GM23338 (cell line): Measurements from ENCODE around the gene CELA3B. TPM values are rescaled to one million over a fixed set of nuclear protein-coding genes. Genes with fewer than 3 reads are reported as not detected.
A peak's percentile ranks its signal among the peaks of the same experiment; 100 is the strongest.

Source experiments
- ATAC-seq: fragments of 200-7000 bp; cut with Tn5 transposase; 3 replicates; pipeline ENCODE4 v1.9.1; 2020
- DNase-seq: peaks from one replicate; pipeline ENCODE4 v3.0.0-alpha.2; 2015; ENCODE audit warnings: low spot score
- H2AFZ ChIP-seq: fragments of 200-600 bp; sonication (generic); 2 replicates; pipeline ENCODE4 v1.8.0; 2016; ENCODE audit warnings: antibody characterized with exemption, mild to moderate bottlenecking, moderate library complexity
- H3F3A ChIP-seq: fragments of 200-600 bp; sonication (generic); replicated peaks from 2 replicates; pipeline ENCODE4 v1.8.0; 2017; ENCODE audit warnings: antibody characterized with exemption, mixed run types, low read depth
- H3K27ac ChIP-seq: fragments of 200-600 bp; sonication (generic); 2 replicates; pipeline ENCODE4 v1.6.1; 2016; ENCODE audit warnings: low read depth
- H3K27me3 ChIP-seq: fragments of 200-600 bp; sonication (generic); 2 replicates; pipeline ENCODE4 v1.8.0; 2016; ENCODE audit warnings: mild to moderate bottlenecking, mixed run types, moderate library complexity; ENCODE audit not compliant: insufficient read depth
- H3K36me3 ChIP-seq: fragments of 200-600 bp; sonication (generic); 2 replicates; pipeline ENCODE4 v1.8.0; 2016; ENCODE audit warnings: mild to moderate bottlenecking; ENCODE audit not compliant: insufficient read depth
- H3K4me1 ChIP-seq: fragments of 200-600 bp; sonication (generic); 2 replicates; pipeline ENCODE4 v1.8.0; 2016; ENCODE audit warnings: mild to moderate bottlenecking, moderate library complexity; ENCODE audit not compliant: insufficient read depth
- H3K4me2 ChIP-seq: fragments of 200-600 bp; sonication (generic); 2 replicates; pipeline ENCODE4 v1.7.1; 2017; ENCODE audit warnings: mixed run types
- H3K4me3 ChIP-seq: fragments of 200-600 bp; sonication (generic); 2 replicates; pipeline ENCODE4 v1.6.1; 2016; ENCODE audit warnings: mixed run types
- H3K79me2 ChIP-seq: fragments of 200-600 bp; sonication (generic); replicated peaks from 2 replicates; pipeline ENCODE4 v1.8.0; 2017; ENCODE audit warnings: mild to moderate bottlenecking; ENCODE audit not compliant: insufficient read depth
- H3K9me2 ChIP-seq: fragments of 200-600 bp; sonication (generic); 2 replicates; pipeline ENCODE4 v1.8.0; 2017; ENCODE audit not compliant: insufficient read depth
- H4K20me1 ChIP-seq: fragments of 200-600 bp; sonication (generic); replicated peaks from 2 replicates; pipeline ENCODE4 v1.8.0; 2017; ENCODE audit warnings: mild to moderate bottlenecking; ENCODE audit not compliant: insufficient read depth
- H3K27ac Mint-ChIP-seq: 2 replicates; pipeline ENCODE4 v1.8.0; 2020; ENCODE audit warnings: inconsistent platforms, mild to moderate bottlenecking, moderate library complexity, mixed read lengths
- H3K27me3 Mint-ChIP-seq: 3 replicates; pipeline ENCODE4 v1.8.0; 2022; ENCODE audit warnings: low read depth, mild to moderate bottlenecking, moderate library complexity, mixed read lengths, inconsistent platforms; ENCODE audit not compliant: insufficient read depth, poor library complexity
- H3K36me3 Mint-ChIP-seq: 3 replicates; pipeline ENCODE4 v1.8.0; 2021; ENCODE audit warnings: low read depth, mild to moderate bottlenecking, inconsistent platforms, moderate library complexity, mixed read lengths
- H3K4me1 Mint-ChIP-seq: 3 replicates; pipeline ENCODE4 v1.8.0; 2020; ENCODE audit warnings: mild to moderate bottlenecking, inconsistent platforms, mixed read lengths
- H3K4me3 Mint-ChIP-seq: 3 replicates; pipeline ENCODE4 v1.8.0; 2021; ENCODE audit warnings: moderate library complexity, mild to moderate bottlenecking, inconsistent platforms, mixed read lengths
- H3K9me3 Mint-ChIP-seq: 3 replicates; pipeline ENCODE4 v1.8.0; 2020; ENCODE audit warnings: moderate library complexity, mild to moderate bottlenecking, inconsistent platforms, mixed read lengths
- CTCF ChIP-seq, 2 experiments: fragments of 200-600 bp in 1 of 2; sonication (generic) in 1 of 2; conservative IDR thresholded peaks; 2 replicates each; pipeline versions ENCODE4 v1.5.1 to v1.6.1; 2016 to 2017; ENCODE audit warnings: antibody characterized with exemption in 2 of 2, low read depth in 2 of 2, mild to moderate bottlenecking in 2 of 2, moderate library complexity in 1 of 2
- STAT1 ChIP-seq: IDR thresholded peaks from one replicate; pipeline ENCODE4 v1.6.1; 2016; ENCODE audit warnings: antibody characterized with exemption; ENCODE audit not compliant: unreplicated experiment
- ZNF462 ChIP-seq: fragments of 250-450 bp; sonication (Bioruptor Pico); IDR thresholded peaks from 2 replicates; pipeline ENCODE4 v1.5.0; 2020; ENCODE audit warnings: mild to moderate bottlenecking, moderate library complexity
- polyA plus RNA-seq: library from polyadenylated mRNA; unstranded; fragments of >200 nt; fragmentation: Nextera tagmentation; extraction: Ambion mirVana; gene quantifications from 2 replicates; pipeline ENCODE4 v1.2.1, GENCODE V29; 2016
- total RNA-seq: library from RNA; depleted of rRNA; stranded (reverse); fragments of >200 nt; shearing (Covaris generic); gene quantifications from 2 replicates; pipeline ENCODE4 v1.2.3, GENCODE V29; 2014
- TF ChIP-seq, protein P1 (sequence below): IDR thresholded peaks from one replicate; pipeline ENCODE4 v1.6.1; 2018; ENCODE audit warnings: antibody characterized with exemption; ENCODE audit not compliant: unreplicated experiment

CELA3B gene
- total and polyA plus RNA-seq, 2 experiments from 2014 or later = not detected

GRCh38 chr1:21963477-21964217, 13.2 kb upstream of the CELA3B start:
- peak overlapping the region; percentile 16; the same call in 1 of the 3 replicates for H3K4me3 Mint-ChIP-seq
- Histone ChIP-seq H3K27ac (no peak overlapping the region), H3K9me2 (no peaks in the 10 kb centered on the region), H2AFZ (peak overlapping the region; percentile 78), H3K79me2 (no peaks in the 10 kb centered on the region), H3K4me3 (no peak overlapping the region), H3K36me3 (no peaks in the 10 kb centered on the region), H3F3A (no peaks in the 10 kb centered on the region), H3K4me1 (peaks cover 6% of the 10 kb centered on the region; the same call in 1 of the 2 replicates), H3K27me3 (no peaks in the 10 kb centered on the region), H3K4me2 (peak overlapping the region; percentile 27; the same call in 1 of the 2 replicates), H4K20me1 (no peaks in the 10 kb centered on the region)
- H3K36me3 Mint-ChIP-seq = no peaks in the 10 kb centered on the region
- ATAC-seq (peak; percentile 95), DNase-seq (peak; percentile 90)
- TF ChIP-seq, protein P1, sequence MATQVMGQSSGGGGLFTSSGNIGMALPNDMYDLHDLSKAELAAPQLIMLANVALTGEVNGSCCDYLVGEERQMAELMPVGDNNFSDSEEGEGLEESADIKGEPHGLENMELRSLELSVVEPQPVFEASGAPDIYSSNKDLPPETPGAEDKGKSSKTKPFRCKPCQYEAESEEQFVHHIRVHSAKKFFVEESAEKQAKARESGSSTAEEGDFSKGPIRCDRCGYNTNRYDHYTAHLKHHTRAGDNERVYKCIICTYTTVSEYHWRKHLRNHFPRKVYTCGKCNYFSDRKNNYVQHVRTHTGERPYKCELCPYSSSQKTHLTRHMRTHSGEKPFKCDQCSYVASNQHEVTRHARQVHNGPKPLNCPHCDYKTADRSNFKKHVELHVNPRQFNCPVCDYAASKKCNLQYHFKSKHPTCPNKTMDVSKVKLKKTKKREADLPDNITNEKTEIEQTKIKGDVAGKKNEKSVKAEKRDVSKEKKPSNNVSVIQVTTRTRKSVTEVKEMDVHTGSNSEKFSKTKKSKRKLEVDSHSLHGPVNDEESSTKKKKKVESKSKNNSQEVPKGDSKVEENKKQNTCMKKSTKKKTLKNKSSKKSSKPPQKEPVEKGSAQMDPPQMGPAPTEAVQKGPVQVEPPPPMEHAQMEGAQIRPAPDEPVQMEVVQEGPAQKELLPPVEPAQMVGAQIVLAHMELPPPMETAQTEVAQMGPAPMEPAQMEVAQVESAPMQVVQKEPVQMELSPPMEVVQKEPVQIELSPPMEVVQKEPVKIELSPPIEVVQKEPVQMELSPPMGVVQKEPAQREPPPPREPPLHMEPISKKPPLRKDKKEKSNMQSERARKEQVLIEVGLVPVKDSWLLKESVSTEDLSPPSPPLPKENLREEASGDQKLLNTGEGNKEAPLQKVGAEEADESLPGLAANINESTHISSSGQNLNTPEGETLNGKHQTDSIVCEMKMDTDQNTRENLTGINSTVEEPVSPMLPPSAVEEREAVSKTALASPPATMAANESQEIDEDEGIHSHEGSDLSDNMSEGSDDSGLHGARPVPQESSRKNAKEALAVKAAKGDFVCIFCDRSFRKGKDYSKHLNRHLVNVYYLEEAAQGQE = no peak
- TF ChIP-seq CTCF (conservative IDR thresholded peaks at IDR 0.05; ENCODE audit: low read depth in 2 of 2) = peak; percentile 93 to 99
- peak; percentile 54; the same call in 1 of the 2 replicates for TF ChIP-seq ZNF462 (CRISPR knock-in tag)
- TF ChIP-seq STAT1 = no peak
- peaks cover 12% of the 10 kb centered on the region for H3K4me1 Mint-ChIP-seq
- H3K9me3 Mint-ChIP-seq = no peaks in the 10 kb centered on the region; the same call in 2 of the 3 replicates
- H3K27ac Mint-ChIP-seq = no peak overlapping the region
- peaks cover 8% of the 10 kb centered on the region for H3K27me3 Mint-ChIP-seq
